ENCODE results near the gene ELFN1.

The ELFN1 gene

GRCh38 chr7:1733206-1733907 lies 63.3 kb downstream of the ELFN1 start:
- Histone ChIP-seq H3K27ac (ENCODE audit: low read depth, low read length, severe bottlenecking) (no peak overlapping the region), H3K36me3 (ENCODE audit: control insufficient read depth, insufficient read depth, low read length) (peaks cover 19% of the 10 kb centered on the region), H3K4me3 (ENCODE audit: extremely low read depth, insufficient read depth, low read length, poor library complexity, severe bottlenecking) (no peak overlapping the region), H3K4me1 (ENCODE audit: control insufficient read depth, insufficient read depth, low read length, poor library complexity, severe bottlenecking) (no peaks in the 10 kb centered on the region), H3K9me3 (ENCODE audit: control insufficient read depth, low read length) (peaks cover 5% of the 10 kb centered on the region)
- WGBS, 2 experiments (ENCODE audit: insufficient coverage in 2 of 2) = 89 to 90% methylated on average over 17 to 19 of the region's 19 CpGs

GRCh38 chr7:1733908-1734730 lies 64.0 kb downstream of the ELFN1 start:
- H3K9me3 ChIP-seq (ENCODE audit: control insufficient read depth, low read length) = no peaks in the 10 kb centered on the region
- H3K36me3 ChIP-seq (ENCODE audit: control insufficient read depth, insufficient read depth, low read length) = peaks cover 13% of the 10 kb centered on the region
- WGBS, 2 experiments (ENCODE audit: insufficient coverage in 2 of 2) = 93 to 95% methylated on average over 11 to 13 of the region's 17 CpGs
- no peak overlapping the region for H3K4me3 ChIP-seq (ENCODE audit: extremely low read depth, insufficient read depth, low read length, poor library complexity, severe bottlenecking)
- H3K4me1 ChIP-seq (ENCODE audit: control insufficient read depth, insufficient read depth, low read length, poor library complexity, severe bottlenecking) = no peaks in the 10 kb centered on the region
- no peak overlapping the region for H3K27ac ChIP-seq (ENCODE audit: low read depth, low read length, severe bottlenecking)

- 85 to 88% methylated on average over 7 to 11 of the region's 14 CpGs for WGBS, 2 experiments (ENCODE audit: insufficient coverage in 2 of 2)
- peaks cover 3% of the 10 kb centered on the region for H3K36me3 ChIP-seq (ENCODE audit: control insufficient read depth, insufficient read depth, low read length)
- H3K9me3 ChIP-seq (ENCODE audit: control insufficient read depth, low read length) = no peaks in the 10 kb centered on the region
- no peak overlapping the region for H3K4me3 ChIP-seq (ENCODE audit: extremely low read depth, insufficient read depth, low read length, poor library complexity, severe bottlenecking)
- H3K4me1 ChIP-seq (ENCODE audit: control insufficient read depth, insufficient read depth, low read length, poor library complexity, severe bottlenecking) = no peaks in the 10 kb centered on the region
- H3K27ac ChIP-seq (ENCODE audit: low read depth, low read length, severe bottlenecking) = no peak overlapping the region
Measured at GRCh38 chr7:1735262-1735661, 65.2 kb downstream of the ELFN1 start.

DNA sequence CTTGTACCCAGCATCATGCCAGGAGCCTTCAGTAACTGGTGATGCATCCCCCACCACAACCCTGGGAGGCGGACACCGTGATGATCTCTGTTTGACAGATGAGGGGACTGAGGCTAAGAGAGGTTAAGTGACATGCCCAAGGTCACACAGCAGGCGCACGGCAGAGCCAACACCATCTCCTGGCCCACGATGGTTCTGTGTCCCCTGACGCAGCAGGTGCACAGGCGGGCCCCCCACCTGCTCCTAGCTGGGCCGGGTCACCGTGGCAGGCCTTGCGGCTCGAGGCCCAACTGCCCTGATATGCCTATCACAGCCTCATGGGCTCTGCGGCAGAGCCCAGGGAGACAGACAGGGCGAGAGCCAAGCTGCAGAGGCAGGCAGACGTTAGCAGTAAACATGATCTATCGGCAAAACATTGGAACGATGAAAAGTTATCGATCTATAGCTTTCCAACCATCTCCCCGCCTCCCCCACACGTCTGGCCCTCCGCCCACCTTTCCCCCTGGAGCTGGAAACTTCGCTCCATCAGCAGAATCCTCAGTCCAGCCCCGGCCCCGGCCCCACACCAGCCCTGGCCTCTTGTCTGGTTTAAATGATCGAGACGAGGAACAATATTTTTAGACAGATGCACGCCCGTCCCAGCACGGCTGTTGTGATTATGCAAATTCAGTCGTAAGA lies 65.9 kb downstream of the ELFN1 start:
- no peak overlapping the region for H3K27ac ChIP-seq (ENCODE audit: low read depth, low read length, severe bottlenecking)
- H3K4me1 ChIP-seq (ENCODE audit: control insufficient read depth, insufficient read depth, low read length, poor library complexity, severe bottlenecking) = no peaks in the 10 kb centered on the region
- H3K9me3 ChIP-seq (ENCODE audit: control insufficient read depth, low read length) = no peaks in the 10 kb centered on the region
- no peak overlapping the region for H3K4me3 ChIP-seq (ENCODE audit: extremely low read depth, insufficient read depth, low read length, poor library complexity, severe bottlenecking)
- 91 to 95% methylated on average over 24 of the region's 29 CpGs for WGBS, 2 experiments (ENCODE audit: insufficient coverage in 2 of 2)
- no peaks in the 10 kb centered on the region for H3K36me3 ChIP-seq (ENCODE audit: control insufficient read depth, insufficient read depth, low read length)

GRCh38 chr7:1736484-1736817 lies 66.4 kb downstream of the ELFN1 start:
- Histone ChIP-seq H3K4me1 (ENCODE audit: control insufficient read depth, insufficient read depth, low read length, poor library complexity, severe bottlenecking) (no peaks in the 10 kb centered on the region), H3K9me3 (ENCODE audit: control insufficient read depth, low read length) (no peaks in the 10 kb centered on the region), H3K27ac (ENCODE audit: low read depth, low read length, severe bottlenecking) (no peak overlapping the region), H3K36me3 (ENCODE audit: control insufficient read depth, insufficient read depth, low read length) (no peaks in the 10 kb centered on the region), H3K4me3 (ENCODE audit: extremely low read depth, insufficient read depth, low read length, poor library complexity, severe bottlenecking) (no peak overlapping the region)
- WGBS, 2 experiments (ENCODE audit: insufficient coverage in 2 of 2) = 96 to 99% methylated on average over 8 of the region's 9 CpGs

DNA sequence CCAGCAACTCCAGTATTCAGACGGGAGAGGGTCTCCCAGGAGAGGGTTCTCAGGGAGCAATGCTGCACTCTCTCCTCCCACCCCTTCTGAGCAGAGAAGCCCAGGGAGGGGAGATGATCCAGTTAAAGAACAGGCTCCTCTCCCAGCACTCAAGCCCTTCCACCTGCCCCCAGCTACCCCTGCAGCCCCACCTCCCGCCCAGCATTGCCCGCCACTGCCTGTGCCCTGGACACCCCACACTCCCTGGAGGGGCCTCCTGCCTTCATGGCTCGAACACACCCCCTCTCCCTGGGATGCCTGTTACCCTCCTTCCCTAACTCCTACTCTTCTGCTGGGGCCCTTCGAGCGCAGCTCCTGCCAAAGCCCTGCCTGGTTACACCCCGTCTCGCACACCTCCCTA lies 66.8 kb downstream of the ELFN1 start:
- WGBS, 2 experiments (ENCODE audit: insufficient coverage in 2 of 2) = 81 to 97% methylated on average over 6 to 7 of the region's 8 CpGs
- no peaks in the 10 kb centered on the region for H3K36me3 ChIP-seq (ENCODE audit: control insufficient read depth, insufficient read depth, low read length)
- no peak overlapping the region for H3K4me3 ChIP-seq (ENCODE audit: extremely low read depth, insufficient read depth, low read length, poor library complexity, severe bottlenecking)
- H3K9me3 ChIP-seq (ENCODE audit: control insufficient read depth, low read length) = no peaks in the 10 kb centered on the region
- H3K4me1 ChIP-seq (ENCODE audit: control insufficient read depth, insufficient read depth, low read length, poor library complexity, severe bottlenecking) = no peaks in the 10 kb centered on the region
- H3K27ac ChIP-seq (ENCODE audit: low read depth, low read length, severe bottlenecking) = no peak overlapping the region

- Histone ChIP-seq H3K4me3 (ENCODE audit: extremely low read depth, insufficient read depth, low read length, poor library complexity, severe bottlenecking) (no peak overlapping the region), H3K4me1 (ENCODE audit: control insufficient read depth, insufficient read depth, low read length, poor library complexity, severe bottlenecking) (no peaks in the 10 kb centered on the region), H3K27ac (ENCODE audit: low read depth, low read length, severe bottlenecking) (no peak overlapping the region), H3K36me3 (ENCODE audit: control insufficient read depth, insufficient read depth, low read length) (no peaks in the 10 kb centered on the region), H3K9me3 (ENCODE audit: control insufficient read depth, low read length) (no peaks in the 10 kb centered on the region)
- 94% methylated on average over 10 of the region's 10 CpGs for WGBS, 2 experiments (ENCODE audit: insufficient coverage in 2 of 2)
Measured at GRCh38 chr7:1737523-1737922, 67.4 kb downstream of the ELFN1 start.

- 91 to 95% methylated on average over 18 to 19 of the region's 20 CpGs for WGBS, 2 experiments (ENCODE audit: insufficient coverage in 2 of 2)
- no peak overlapping the region for H3K4me3 ChIP-seq (ENCODE audit: extremely low read depth, insufficient read depth, low read length, poor library complexity, severe bottlenecking)
- no peaks in the 10 kb centered on the region for H3K36me3 ChIP-seq (ENCODE audit: control insufficient read depth, insufficient read depth, low read length)
- no peaks in the 10 kb centered on the region for H3K9me3 ChIP-seq (ENCODE audit: control insufficient read depth, low read length)
- no peaks in the 10 kb centered on the region for H3K4me1 ChIP-seq (ENCODE audit: control insufficient read depth, insufficient read depth, low read length, poor library complexity, severe bottlenecking)
- no peak overlapping the region for H3K27ac ChIP-seq (ENCODE audit: low read depth, low read length, severe bottlenecking)
Measured at GRCh38 chr7:1737956-1738355, 67.9 kb downstream of the ELFN1 start.

DNA sequence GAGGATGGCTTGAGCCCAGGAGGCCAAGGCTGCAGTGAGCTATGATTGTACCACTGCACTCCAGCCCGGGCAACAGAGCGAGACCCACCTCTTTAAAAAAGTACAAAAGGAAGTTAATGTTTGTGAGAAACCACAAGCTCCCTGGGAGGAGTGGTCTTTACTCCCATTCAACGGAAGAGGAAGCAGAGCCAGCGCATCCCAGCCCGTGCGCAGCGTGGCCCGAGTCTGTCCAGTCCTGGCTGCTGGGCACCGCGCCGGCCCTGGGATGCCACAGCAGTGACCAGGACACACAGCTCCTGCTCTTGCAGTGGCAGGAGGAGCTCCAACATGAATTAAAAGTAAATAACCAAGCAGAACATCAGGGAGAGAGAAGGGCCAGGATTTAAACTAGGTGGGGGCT lies 68.4 kb downstream of the ELFN1 start:
- H3K9me3 ChIP-seq (ENCODE audit: control insufficient read depth, low read length) = no peaks in the 10 kb centered on the region
- WGBS, 2 experiments (ENCODE audit: insufficient coverage in 2 of 2) = 97 to 99% methylated on average over 8 to 9 of the region's 11 CpGs

DNA sequence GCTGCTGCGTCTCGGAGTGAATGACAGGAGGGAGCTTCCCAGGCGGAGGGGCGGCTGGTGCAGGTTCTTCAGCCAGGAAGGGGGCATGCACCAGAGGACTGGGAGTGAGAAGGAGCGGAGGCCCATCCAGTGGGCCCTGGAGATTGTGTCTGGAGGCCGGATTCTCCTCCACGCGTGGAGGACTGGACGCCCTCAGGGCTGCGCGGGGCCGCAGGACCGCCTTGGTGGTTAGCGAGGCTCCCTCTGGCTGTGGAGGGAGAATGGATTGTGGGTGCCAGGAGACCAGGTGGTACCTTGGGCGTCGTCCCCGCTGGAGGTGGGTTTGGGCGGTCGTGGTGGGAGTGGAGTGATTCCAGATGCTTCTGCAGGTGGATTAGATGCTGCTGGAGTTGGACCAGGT lies 68.9 kb downstream of the ELFN1 start:
- no peak overlapping the region for H3K4me3 ChIP-seq (ENCODE audit: extremely low read depth, insufficient read depth, low read length, poor library complexity, severe bottlenecking)
- whole genome bisulfite sequencing, 2 experiments (ENCODE audit: insufficient coverage in 2 of 2) = 93 to 95% methylated on average over 8 to 19 of the region's 19 CpGs
- no peaks in the 10 kb centered on the region for H3K4me1 ChIP-seq (ENCODE audit: control insufficient read depth, insufficient read depth, low read length, poor library complexity, severe bottlenecking)
- H3K36me3 ChIP-seq (ENCODE audit: control insufficient read depth, insufficient read depth, low read length) = no peaks in the 10 kb centered on the region
- no peaks in the 10 kb centered on the region for H3K9me3 ChIP-seq (ENCODE audit: control insufficient read depth, low read length)
- H3K27ac ChIP-seq (ENCODE audit: low read depth, low read length, severe bottlenecking) = no peak overlapping the region

More for the DNA sequence above, 68.4 kb downstream of the ELFN1 start:
- Histone ChIP-seq H3K27ac (ENCODE audit: low read depth, low read length, severe bottlenecking) (no peak overlapping the region), H3K36me3 (ENCODE audit: control insufficient read depth, insufficient read depth, low read length) (no peaks in the 10 kb centered on the region), H3K4me3 (ENCODE audit: extremely low read depth, insufficient read depth, low read length, poor library complexity, severe bottlenecking) (no peak overlapping the region), H3K4me1 (ENCODE audit: control insufficient read depth, insufficient read depth, low read length, poor library complexity, severe bottlenecking) (no peaks in the 10 kb centered on the region)
